ENCODE results near the gene FZR1. TPM values are rescaled to one million over a fixed set of nuclear protein-coding genes. Genes with fewer than 3 reads are reported as not detected.
"Not testable (repeated sequence)": the region's sequence is repeated elsewhere in the genome, so short reads cannot be mapped to it uniquely, and the experiment has no call there.

FZR1 gene
- total and polyA plus RNA-seq, 2 experiments from 2014 or later: 16.1 to 39.2 TPM

GRCh38 chr19:3580156-3580934, 74.2 kb downstream of the FZR1 start (continued):
- TF ChIP-seq, protein P1, sequence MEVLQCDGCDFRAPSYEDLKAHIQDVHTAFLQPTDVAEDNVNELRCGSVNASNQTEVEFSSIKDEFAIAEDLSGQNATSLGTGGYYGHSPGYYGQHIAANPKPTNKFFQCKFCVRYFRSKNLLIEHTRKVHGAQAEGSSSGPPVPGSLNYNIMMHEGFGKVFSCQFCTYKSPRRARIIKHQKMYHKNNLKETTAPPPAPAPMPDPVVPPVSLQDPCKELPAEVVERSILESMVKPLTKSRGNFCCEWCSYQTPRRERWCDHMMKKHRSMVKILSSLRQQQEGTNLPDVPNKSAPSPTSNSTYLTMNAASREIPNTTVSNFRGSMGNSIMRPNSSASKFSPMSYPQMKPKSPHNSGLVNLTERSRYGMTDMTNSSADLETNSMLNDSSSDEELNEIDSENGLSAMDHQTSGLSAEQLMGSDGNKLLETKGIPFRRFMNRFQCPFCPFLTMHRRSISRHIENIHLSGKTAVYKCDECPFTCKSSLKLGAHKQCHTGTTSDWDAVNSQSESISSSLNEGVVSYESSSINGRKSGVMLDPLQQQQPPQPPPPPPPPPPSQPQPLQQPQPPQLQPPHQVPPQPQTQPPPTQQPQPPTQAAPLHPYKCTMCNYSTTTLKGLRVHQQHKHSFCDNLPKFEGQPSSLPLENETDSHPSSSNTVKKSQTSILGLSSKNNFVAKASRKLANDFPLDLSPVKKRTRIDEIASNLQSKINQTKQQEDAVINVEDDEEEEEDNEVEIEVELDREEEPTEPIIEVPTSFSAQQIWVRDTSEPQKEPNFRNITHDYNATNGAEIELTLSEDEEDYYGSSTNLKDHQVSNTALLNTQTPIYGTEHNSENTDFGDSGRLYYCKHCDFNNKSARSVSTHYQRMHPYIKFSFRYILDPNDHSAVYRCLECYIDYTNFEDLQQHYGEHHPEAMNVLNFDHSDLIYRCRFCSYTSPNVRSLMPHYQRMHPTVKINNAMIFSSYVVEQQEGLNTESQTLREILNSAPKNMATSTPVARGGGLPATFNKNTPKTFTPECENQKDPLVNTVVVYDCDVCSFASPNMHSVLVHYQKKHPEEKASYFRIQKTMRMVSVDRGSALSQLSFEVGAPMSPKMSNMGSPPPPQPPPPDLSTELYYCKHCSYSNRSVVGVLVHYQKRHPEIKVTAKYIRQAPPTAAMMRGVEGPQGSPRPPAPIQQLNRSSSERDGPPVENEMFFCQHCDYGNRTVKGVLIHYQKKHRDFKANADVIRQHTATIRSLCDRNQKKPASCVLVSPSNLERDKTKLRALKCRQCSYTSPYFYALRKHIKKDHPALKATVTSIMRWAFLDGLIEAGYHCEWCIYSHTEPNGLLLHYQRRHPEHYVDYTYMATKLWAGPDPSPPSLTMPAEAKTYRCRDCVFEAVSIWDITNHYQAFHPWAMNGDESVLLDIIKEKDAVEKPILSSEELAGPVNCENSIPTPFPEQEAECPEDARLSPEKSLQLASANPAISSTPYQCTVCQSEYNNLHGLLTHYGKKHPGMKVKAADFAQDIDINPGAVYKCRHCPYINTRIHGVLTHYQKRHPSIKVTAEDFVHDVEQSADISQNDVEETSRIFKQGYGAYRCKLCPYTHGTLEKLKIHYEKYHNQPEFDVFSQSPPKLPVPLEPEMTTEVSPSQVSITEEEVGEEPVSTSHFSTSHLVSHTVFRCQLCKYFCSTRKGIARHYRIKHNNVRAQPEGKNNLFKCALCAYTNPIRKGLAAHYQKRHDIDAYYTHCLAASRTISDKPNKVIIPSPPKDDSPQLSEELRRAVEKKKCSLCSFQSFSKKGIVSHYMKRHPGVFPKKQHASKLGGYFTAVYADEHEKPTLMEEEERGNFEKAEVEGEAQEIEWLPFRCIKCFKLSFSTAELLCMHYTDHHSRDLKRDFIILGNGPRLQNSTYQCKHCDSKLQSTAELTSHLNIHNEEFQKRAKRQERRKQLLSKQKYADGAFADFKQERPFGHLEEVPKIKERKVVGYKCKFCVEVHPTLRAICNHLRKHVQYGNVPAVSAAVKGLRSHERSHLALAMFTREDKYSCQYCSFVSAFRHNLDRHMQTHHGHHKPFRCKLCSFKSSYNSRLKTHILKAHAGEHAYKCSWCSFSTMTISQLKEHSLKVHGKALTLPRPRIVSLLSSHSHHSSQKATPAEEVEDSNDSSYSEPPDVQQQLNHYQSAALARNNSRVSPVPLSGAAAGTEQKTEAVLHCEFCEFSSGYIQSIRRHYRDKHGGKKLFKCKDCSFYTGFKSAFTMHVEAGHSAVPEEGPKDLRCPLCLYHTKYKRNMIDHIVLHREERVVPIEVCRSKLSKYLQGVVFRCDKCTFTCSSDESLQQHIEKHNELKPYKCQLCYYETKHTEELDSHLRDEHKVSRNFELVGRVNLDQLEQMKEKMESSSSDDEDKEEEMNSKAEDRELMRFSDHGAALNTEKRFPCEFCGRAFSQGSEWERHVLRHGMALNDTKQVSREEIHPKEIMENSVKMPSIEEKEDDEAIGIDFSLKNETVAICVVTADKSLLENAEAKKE (CRISPR knock-in tag; IDR thresholded peaks at IDR 0.05): no peak
- no peak for TF ChIP-seq ZNF114 (CRISPR knock-in tag; IDR thresholded peaks at IDR 0.05)
- TF ChIP-seq EZH2phosphoT487 (IDR thresholded peaks at IDR 0.05; ENCODE audit: unreplicated experiment): no peak
- TF ChIP-seq JUNB (IDR thresholded peaks at IDR 0.05; ENCODE audit: unreplicated experiment): no peak
- no peak for TF ChIP-seq POLR2AphosphoS5 (IDR thresholded peaks at IDR 0.05; ENCODE audit: low read depth)
- no peak for TF ChIP-seq STAT1 (IDR thresholded peaks at IDR 0.05; ENCODE audit: unreplicated experiment)
- no peak for TF ChIP-seq NANOG (IDR thresholded peaks at IDR 0.05; ENCODE audit: borderline replicate concordance)
- no peak for TF ChIP-seq CREB1 (CRISPR knock-in tag; IDR thresholded peaks at IDR 0.05; ENCODE audit: low read depth)
- TF ChIP-seq, protein P2, sequence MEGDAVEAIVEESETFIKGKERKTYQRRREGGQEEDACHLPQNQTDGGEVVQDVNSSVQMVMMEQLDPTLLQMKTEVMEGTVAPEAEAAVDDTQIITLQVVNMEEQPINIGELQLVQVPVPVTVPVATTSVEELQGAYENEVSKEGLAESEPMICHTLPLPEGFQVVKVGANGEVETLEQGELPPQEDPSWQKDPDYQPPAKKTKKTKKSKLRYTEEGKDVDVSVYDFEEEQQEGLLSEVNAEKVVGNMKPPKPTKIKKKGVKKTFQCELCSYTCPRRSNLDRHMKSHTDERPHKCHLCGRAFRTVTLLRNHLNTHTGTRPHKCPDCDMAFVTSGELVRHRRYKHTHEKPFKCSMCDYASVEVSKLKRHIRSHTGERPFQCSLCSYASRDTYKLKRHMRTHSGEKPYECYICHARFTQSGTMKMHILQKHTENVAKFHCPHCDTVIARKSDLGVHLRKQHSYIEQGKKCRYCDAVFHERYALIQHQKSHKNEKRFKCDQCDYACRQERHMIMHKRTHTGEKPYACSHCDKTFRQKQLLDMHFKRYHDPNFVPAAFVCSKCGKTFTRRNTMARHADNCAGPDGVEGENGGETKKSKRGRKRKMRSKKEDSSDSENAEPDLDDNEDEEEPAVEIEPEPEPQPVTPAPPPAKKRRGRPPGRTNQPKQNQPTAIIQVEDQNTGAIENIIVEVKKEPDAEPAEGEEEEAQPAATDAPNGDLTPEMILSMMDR (conservative IDR thresholded peaks at IDR 0.05; ENCODE audit: low read depth in 2 of 2): no peak
- TF ChIP-seq REST (IDR thresholded peaks at IDR 0.05; ENCODE audit: unreplicated experiment): no peak
- TF ChIP-seq EZH2 (IDR thresholded peaks at IDR 0.05; ENCODE audit: low read depth, unreplicated experiment): no peak

DNA sequence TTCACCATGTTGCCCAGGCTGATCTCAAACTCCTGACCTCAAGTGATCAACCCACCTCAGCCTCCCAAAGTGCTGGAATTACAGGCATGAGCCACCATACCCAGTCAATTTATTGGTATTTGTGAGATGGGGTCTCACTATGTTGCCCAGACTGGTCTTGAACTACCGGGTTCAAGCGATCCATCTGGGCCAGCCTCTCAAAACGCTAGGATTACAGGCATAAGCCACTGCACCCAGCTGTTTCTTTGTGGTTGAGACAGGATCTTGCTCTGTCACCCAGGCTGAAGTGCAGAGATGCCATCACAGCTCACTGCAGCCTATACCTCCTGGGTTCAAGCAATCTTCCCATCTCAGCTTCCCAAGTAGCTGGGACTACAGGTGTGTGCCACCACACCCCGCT, 75.7 kb downstream of the FZR1 start:
- H3K4me2 ChIP-seq; ATAC-seq; H3F3A ChIP-seq (replicated peaks; ENCODE audit: low read depth); H3K27ac ChIP-seq (ENCODE audit: low read depth); H3K36me3 Mint-ChIP-seq (ENCODE audit: low read depth); H3K4me3 ChIP-seq; H3K9me2 ChIP-seq (ENCODE audit: insufficient read depth); H3K4me3 Mint-ChIP-seq; H3K9me3 Mint-ChIP-seq; DNase-seq (ENCODE audit: low spot score); H3K4me1 ChIP-seq (ENCODE audit: insufficient read depth); H4K20me1 ChIP-seq (replicated peaks; ENCODE audit: insufficient read depth); H3K36me3 ChIP-seq (ENCODE audit: insufficient read depth); H3K27ac Mint-ChIP-seq; H3K79me2 ChIP-seq (replicated peaks; ENCODE audit: insufficient read depth); H3K4me1 Mint-ChIP-seq; H2AFZ ChIP-seq: not testable (repeated sequence)
- H3K27me3 ChIP-seq (ENCODE audit: insufficient read depth): peaks cover 45% of the 10 kb centered on the region
- peaks cover 31% of the 10 kb centered on the region for H3K27me3 Mint-ChIP-seq (ENCODE audit: insufficient read depth, low read depth, poor library complexity)
